Mesodermal cell (in vitro differentiated cells): ENCODE measurements around the gene PER1.
"Not testable (repeated sequence)": the region's sequence is repeated elsewhere in the genome, so short reads cannot be mapped to it uniquely, and the experiment has no call there.

Source experiments
- H3K27ac ChIP-seq: 2 replicates; pipeline ENCODE4 v1.7.0; 2013; ENCODE audit warnings: mild to moderate bottlenecking, low read depth, low read length, moderate library complexity; ENCODE audit not compliant: severe bottlenecking
- H3K36me3 ChIP-seq: 2 replicates; pipeline ENCODE4 v1.7.1; 2013; ENCODE audit warnings: mild to moderate bottlenecking, low read length, moderate library complexity; ENCODE audit not compliant: control insufficient read depth, insufficient read depth
- H3K4me1 ChIP-seq: one replicate; pipeline ENCODE4 v1.7.1; 2013; ENCODE audit warnings: mild to moderate bottlenecking, low read length; ENCODE audit not compliant: insufficient read depth, control insufficient read depth, poor library complexity, severe bottlenecking
- H3K4me3 ChIP-seq: 2 replicates; pipeline ENCODE4 v1.7.0; 2013; ENCODE audit warnings: low read length, control low read depth, mild to moderate bottlenecking; ENCODE audit not compliant: insufficient read depth, poor library complexity, severe bottlenecking; ENCODE audit errors: extremely low read depth
- H3K9me3 ChIP-seq: 2 replicates; pipeline ENCODE4 v1.7.1; 2013; ENCODE audit warnings: mild to moderate bottlenecking, low read length, moderate library complexity; ENCODE audit not compliant: control insufficient read depth
- whole genome bisulfite sequencing, 2 experiments: methylation state at CpG; one replicate each; pipeline ENCODE4 v1.1.5; 2013; ENCODE audit warnings: missing lambda C conversion rate in 2 of 2; ENCODE audit not compliant: insufficient coverage in 2 of 2; 5-methylcytosine and 5-hydroxymethylcytosine counted together

The PER1 gene

DNA sequence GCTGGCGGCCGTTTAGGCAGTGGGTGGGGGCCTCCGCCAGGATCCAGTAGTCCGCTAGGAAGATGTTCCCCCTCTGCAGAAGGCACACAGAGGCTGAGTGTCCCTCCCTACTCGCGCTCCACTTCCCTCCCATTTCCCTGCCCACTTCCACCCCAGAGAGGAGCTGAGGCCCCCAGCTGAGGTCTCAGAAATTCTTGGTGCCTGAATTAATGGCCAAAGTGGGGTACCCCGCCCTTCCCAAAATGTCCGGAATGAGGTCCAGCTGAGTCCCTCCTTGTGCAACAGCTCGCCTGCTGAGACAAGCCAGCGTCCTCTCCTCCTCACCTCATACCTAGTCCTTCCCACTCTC, 41.8 kb downstream of the PER1 start:
- Histone ChIP-seq H3K9me3 (no peaks in the 10 kb centered on the region), H3K4me3 (no peak overlapping the region), H3K27ac (no peak overlapping the region), H3K36me3 (no peaks in the 10 kb centered on the region), H3K4me1 (peaks cover 5% of the 10 kb centered on the region)
- WGBS, 2 experiments, result 26 to 40% methylated on average over 7 to 10 of the region's 10 CpGs

DNA sequence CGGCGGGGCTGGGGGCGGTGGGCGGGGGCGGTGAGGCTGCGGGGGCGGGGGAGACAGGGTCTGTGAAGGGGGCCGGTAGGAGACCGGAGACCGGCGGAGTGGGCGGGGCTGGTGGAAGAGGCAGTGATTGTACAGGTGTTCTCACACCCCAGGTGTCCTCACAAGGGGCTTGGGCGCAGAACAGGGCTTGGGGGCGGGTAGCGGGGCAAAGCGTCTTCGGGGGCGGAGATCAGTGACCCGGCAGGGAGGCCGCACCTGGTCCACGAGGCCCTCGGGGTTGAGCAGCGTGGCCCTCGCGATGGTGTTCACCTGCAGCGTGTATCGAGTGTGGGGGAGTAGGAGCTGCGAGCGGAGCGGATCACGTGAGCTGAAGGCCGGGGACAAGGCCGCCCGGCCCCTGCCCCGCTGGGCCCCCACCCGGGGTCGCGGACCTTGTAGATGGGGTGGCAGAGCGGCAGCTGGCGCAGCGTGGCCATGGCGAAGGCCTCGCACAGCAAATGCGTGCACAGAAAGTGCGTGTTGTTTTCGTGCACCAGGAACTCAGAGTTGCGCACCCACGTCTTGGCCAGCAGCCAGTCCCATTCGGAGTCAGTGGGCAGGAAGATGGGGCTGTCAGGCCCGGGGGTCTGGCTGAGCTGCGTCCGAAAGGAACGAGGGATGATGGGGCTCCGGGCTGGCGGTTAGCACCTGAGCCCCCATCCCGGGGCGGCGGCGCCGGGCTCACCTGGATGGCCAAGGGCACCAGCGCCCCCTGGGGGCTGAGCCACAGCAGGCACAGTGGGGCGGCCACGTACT, 42.3 kb downstream of the PER1 start:
- Histone ChIP-seq H3K27ac (no peak overlapping the region), H3K9me3 (no peaks in the 10 kb centered on the region), H3K4me3 (no peak overlapping the region), H3K36me3 (no peaks in the 10 kb centered on the region), H3K4me1 (peaks cover 5% of the 10 kb centered on the region)
- 29 to 39% methylated on average over 48 to 54 of the region's 63 CpGs for WGBS, 2 experiments

DNA sequence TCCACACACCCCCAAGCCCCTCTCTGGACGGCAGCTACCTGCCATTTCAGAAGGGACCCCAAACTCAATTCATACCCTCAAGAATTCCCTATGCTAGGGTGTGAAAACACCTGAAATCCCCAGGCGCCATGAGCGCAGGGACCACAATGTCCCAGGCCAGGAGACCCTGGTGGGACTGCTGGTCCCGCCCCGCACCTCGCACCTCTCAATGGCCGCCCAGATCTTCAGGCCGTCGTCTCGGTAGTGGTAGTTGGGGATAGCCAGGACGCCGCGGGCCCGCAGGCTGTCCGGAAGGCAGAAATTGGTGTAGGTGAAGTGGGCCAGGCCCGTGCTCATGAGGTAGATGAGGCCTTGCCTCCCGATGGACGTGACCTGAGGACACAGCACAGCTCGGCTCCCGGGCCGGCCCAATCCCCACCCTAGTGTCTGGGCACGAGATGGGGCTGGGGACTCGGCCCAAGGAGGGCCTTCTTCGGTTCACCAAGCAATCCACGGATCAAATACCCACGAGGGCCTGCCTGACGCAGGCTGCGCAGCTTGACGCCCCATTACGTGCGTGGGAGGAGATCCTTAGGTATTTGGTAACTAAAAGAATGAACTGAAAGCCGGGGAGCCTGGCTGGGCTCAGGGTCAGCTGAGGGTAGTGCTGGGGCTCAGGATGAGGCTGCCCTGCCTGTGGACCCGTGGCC, 43.1 kb downstream of the PER1 start:
- Histone ChIP-seq H3K4me1 (peaks cover 5% of the 10 kb centered on the region), H3K4me3 (no peak overlapping the region), H3K27ac (no peak overlapping the region), H3K36me3 (no peaks in the 10 kb centered on the region), H3K9me3 (no peaks in the 10 kb centered on the region)
- 91 to 92% methylated on average over 31 to 32 of the region's 33 CpGs for WGBS, 2 experiments

DNA sequence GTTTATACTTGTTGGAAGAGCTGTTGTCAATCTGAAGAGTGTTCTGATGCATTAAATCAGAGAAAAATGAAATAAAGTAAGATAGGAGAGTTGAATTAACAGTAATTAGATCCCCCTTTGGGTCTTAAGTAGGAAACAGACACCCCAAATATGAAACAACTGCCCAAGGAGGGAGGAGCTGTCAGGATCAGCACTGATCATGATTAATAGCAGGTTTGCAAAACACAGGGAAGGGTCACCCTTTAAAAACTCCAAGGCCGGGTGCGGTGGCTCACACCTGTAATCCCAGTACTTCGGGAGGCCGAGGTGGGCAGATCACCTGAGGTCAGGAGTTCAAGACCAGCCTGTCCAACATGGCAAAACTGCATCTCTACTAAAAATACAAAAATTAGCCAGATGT, 45.2 kb downstream of the PER1 start:
- WGBS, 2 experiments, result 69 to 90% methylated on average over 4 of the region's 4 CpGs
- H3K4me1 ChIP-seq, H3K27ac ChIP-seq, H3K4me3 ChIP-seq, H3K36me3 ChIP-seq, H3K9me3 ChIP-seq: not testable (repeated sequence)

DNA sequence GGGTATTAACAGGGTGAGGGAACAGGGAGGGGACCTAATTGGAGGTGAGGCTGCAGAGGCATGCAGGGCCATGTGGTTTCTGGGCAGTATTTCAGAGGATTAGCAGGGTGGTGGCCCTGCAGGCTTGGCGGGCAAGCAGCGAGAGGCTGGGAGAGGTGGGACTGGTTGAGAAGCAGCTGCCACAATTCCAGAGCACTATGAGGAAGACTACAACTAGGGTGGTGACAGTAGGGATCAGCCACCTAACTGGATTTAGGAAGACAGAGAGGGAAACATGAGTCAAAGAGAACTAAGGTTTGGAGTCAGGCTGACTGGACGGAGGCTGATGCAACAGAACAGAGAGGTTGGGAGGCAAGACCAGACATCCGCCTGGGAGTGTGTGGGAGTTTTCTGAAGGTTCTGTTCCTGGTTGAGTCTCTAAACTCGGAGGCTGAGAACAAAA, 46.2 kb downstream of the PER1 start:
- 81 to 89% methylated on average over 5 of the region's 5 CpGs for WGBS, 2 experiments
- H3K4me1 ChIP-seq, result peaks cover 5% of the 10 kb centered on the region
- peak overlapping the region; percentile 49 for H3K27ac ChIP-seq
- no peaks in the 10 kb centered on the region for H3K36me3 ChIP-seq
- H3K9me3 ChIP-seq, result no peaks in the 10 kb centered on the region
- no peak overlapping the region for H3K4me3 ChIP-seq

DNA sequence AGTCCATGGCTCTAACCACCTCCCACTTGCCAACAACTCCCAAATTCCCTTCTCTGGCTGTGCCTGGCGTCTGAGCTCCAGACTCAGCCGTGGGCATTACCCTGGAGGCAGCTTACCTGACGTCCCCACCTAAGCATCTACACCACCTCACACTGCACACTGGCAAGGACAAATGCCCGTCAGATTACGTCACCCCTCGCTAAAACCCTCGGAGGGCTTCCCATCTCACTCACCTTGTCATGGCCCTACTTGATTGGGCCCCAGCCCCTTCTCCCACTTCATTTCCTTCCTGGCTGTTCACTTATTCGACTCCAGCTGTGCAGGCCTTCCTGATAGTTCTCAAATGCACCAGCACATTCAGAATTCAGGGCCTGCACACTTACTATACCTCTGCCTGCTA, 47.3 kb downstream of the PER1 start:
- WGBS, 2 experiments, result 81 to 85% methylated on average over 5 to 8 of the region's 8 CpGs
- Histone ChIP-seq H3K9me3 (no peaks in the 10 kb centered on the region), H3K27ac (no peak overlapping the region), H3K36me3 (no peaks in the 10 kb centered on the region), H3K4me1 (peaks cover 5% of the 10 kb centered on the region), H3K4me3 (no peak overlapping the region)

DNA sequence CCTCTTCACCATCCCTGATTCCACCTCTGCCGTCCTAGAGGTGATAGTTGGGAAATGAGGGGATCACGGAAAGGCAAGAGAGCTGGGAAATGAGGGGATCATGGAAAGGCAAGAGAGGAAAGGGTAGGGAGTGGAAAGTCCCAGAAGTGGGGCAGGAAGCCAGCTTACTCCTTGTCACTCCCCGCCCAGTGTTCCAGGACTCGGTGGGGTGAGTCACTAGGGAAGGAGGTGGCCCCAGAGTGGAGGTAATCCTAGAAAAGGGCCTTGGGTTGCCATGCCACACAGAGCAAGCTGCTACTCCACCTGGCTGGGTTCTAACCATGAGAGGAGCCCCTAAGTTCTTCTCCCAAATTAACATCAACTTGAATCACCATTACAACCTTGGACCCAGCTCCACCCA, 48.7 kb downstream of the PER1 start:
- H3K4me3 ChIP-seq, result no peak overlapping the region
- H3K4me1 ChIP-seq, result peaks cover 5% of the 10 kb centered on the region
- no peaks in the 10 kb centered on the region for H3K9me3 ChIP-seq
- WGBS, 2 experiments, result 81 to 100% methylated on average over 1 to 3 of the region's 4 CpGs
- H3K36me3 ChIP-seq, result no peaks in the 10 kb centered on the region
- H3K27ac ChIP-seq, result no peak overlapping the region

DNA sequence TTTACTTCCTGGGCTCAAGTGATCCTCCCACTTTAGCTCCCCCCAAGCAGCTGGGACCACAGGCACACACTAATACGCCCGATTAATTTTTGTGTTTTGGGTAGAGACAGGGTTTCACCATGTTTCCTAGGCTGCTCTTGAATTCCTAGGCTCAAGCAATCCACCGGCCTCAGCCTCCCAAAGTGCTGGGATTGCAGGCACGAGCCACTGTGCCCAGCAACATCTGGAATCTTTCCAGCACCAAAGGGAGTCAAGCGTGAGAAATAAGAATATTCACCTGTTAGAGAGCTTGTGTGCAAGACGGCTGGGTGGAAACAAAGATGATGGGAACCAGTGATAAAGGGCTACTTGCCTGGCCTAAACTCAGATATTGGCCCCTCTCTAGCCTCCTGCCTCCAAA, 50.5 kb downstream of the PER1 start:
- Histone ChIP-seq H3K9me3 (no peaks in the 10 kb centered on the region), H3K36me3 (no peaks in the 10 kb centered on the region), H3K4me1 (peaks cover 5% of the 10 kb centered on the region), H3K27ac (no peak overlapping the region), H3K4me3 (no peak overlapping the region)
- WGBS, 2 experiments, result 92 to 100% methylated on average over 3 to 4 of the region's 6 CpGs

DNA sequence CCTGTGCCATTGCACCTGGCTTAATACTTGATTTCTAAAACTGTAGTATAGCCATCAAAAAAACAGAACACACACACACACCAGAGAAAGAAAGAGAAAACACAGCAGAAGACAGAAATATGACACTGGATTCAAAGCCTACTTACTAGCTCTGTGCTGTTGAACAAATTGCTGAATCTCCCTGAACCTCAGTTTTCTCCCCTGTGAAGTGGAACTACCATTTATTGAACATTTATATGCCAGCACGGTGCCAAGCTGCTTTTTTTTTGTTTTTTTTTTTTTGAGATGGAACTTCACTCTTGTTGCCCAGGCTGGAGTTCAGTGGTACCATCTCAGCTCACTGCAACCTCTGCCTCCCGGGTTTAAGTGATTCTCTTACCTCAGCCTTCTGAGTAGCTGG, 51.4 kb downstream of the PER1 start:
- Histone ChIP-seq H3K4me3 (no peak overlapping the region), H3K4me1 (no peaks in the 10 kb centered on the region), H3K9me3 (no peaks in the 10 kb centered on the region), H3K27ac (no peak overlapping the region), H3K36me3 (no peaks in the 10 kb centered on the region)
- 83 to 90% methylated on average over 1 to 2 of the region's 2 CpGs for WGBS, 2 experiments

DNA sequence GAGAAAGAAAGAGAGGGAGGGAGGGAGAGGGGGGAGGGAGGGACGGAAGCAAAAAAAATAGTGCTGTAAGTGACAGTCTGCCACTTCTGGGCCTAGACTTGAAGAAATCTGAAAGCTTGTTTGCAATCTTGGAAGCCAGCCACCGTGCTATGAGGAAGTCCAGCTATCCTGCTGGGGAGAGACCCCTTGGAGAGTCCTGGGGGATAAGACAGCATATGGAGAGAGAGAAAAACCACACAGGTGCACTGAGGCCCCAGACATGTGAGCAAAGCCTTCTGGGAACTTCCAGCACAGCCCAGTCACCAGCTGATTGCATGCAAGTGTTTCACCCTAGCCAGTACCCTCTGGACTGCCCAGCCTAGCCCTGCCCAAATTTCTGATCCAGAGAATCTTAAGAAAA, 52.1 kb downstream of the PER1 start:
- no peak overlapping the region for H3K27ac ChIP-seq
- H3K4me3 ChIP-seq, result no peak overlapping the region
- WGBS, 2 experiments, result 67 to 83% methylated on average over 2 of the region's 2 CpGs
- H3K4me1 ChIP-seq, result no peaks in the 10 kb centered on the region
- H3K9me3 ChIP-seq, result no peaks in the 10 kb centered on the region
- H3K36me3 ChIP-seq, result no peaks in the 10 kb centered on the region

DNA sequence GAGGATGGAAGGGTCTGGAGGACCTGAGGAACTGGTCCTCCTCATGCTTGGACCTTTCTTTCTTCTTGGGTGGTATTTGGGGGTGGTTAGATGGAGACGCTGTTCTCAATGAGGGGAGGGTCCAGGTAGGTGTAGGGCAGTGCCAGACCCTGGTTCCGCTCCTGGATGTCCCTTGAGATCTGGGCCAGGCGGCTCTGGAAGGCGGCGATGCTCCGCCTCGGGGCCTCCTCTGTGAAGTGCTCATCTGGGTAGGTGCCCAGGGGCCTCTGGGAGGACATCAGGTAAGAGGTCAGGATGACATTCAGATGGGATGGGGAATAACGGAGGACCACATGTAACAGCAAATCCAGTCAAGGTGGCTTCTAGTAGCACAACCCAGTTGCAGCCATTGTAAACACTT, 55.7 kb downstream of the PER1 start:
- Histone ChIP-seq H3K4me1 (no peaks in the 10 kb centered on the region), H3K36me3 (no peaks in the 10 kb centered on the region), H3K4me3 (no peak overlapping the region), H3K27ac (no peak overlapping the region), H3K9me3 (no peaks in the 10 kb centered on the region)
- WGBS, 2 experiments, result 91 to 93% methylated on average over 7 of the region's 8 CpGs
